ENCODE data around the gene CSTF1. TPM values are rescaled to one million over a fixed set of nuclear protein-coding genes. Genes with fewer than 3 reads are reported as not detected.

CSTF1 gene
- total and polyA plus RNA-seq, 2 of the 8 experiments (the other 6 are each of a cell fraction or from before 2014, with no cell fraction given) = 59.4 to 83.5 TPM

GRCh38 chr20:56447227-56447626, 54.8 kb downstream of the CSTF1 start (continued):
- no peak for TF ChIP-seq RNF2 (IDR thresholded peaks at IDR 0.05; ENCODE audit: borderline replicate concordance, low read depth, low read length, missing control alignments, poor library complexity, severe bottlenecking)
- TF ChIP-seq RAD21 (IDR thresholded peaks at IDR 0.05 in 1 of 2, conservative IDR thresholded peaks at IDR 0.05 in 1 of 2; ENCODE audit: low read depth in 2 of 2, low read length in 2 of 2) = no peak
